ENCODE results near the gene ZNF460.

DNA sequence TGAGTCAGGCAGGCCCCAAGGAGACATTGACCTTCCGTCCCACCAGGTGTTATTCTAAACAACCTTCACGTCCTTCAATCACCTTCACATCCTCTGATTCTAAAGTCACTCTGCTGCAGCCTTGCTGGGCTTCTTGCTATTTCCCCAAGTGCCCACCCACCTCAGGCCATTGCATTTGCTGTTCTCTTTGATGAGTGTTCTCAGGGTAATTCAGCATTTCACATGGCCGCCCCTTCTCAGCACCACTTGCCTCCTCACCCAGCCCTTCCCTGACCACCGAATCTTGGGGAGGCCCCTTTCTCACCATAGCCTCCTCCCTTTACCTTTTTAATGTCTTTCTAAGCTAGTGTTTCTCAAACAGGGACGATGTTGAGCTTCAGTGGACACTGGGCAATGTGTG lies 35.2 kb upstream of the ZNF460 start:
- TF ChIP-seq CTCF (conservative IDR thresholded peaks at IDR 0.05) (no peak), ZFX (IDR thresholded peaks at IDR 0.05) (no peak)

All from C4-2B (cell line).